ENCODE measurements around the gene RUNX1.

RUNX1 gene

GRCh38 chr21:34788879-34789278, 260.2 kb downstream of the RUNX1 start:
- no peak overlapping the region for H3K9ac ChIP-seq
- no peak overlapping the region for H3K27ac ChIP-seq
- H2AFZ ChIP-seq: no peak overlapping the region
- no peak overlapping the region for H3K4me3 ChIP-seq (ENCODE audit: low read depth, low read length)
- H3K9me3 ChIP-seq (ENCODE audit: control insufficient read depth, low read length): no peaks in the 10 kb centered on the region
- H3K79me2 ChIP-seq: no peaks in the 10 kb centered on the region
- no peaks in the 10 kb centered on the region for H3K27me3 ChIP-seq (ENCODE audit: control insufficient read depth, insufficient read depth, low read length)
- H3K36me3 ChIP-seq (ENCODE audit: control insufficient read depth, insufficient read depth, low read length): no peaks in the 10 kb centered on the region
- H3K4me1 ChIP-seq: no peaks in the 10 kb centered on the region
- H3K4me2 ChIP-seq (ENCODE audit: low read length): no peak overlapping the region
- TF ChIP-seq, protein P1, sequence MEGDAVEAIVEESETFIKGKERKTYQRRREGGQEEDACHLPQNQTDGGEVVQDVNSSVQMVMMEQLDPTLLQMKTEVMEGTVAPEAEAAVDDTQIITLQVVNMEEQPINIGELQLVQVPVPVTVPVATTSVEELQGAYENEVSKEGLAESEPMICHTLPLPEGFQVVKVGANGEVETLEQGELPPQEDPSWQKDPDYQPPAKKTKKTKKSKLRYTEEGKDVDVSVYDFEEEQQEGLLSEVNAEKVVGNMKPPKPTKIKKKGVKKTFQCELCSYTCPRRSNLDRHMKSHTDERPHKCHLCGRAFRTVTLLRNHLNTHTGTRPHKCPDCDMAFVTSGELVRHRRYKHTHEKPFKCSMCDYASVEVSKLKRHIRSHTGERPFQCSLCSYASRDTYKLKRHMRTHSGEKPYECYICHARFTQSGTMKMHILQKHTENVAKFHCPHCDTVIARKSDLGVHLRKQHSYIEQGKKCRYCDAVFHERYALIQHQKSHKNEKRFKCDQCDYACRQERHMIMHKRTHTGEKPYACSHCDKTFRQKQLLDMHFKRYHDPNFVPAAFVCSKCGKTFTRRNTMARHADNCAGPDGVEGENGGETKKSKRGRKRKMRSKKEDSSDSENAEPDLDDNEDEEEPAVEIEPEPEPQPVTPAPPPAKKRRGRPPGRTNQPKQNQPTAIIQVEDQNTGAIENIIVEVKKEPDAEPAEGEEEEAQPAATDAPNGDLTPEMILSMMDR (IDR thresholded peaks at IDR 0.05): no peak

DNA sequence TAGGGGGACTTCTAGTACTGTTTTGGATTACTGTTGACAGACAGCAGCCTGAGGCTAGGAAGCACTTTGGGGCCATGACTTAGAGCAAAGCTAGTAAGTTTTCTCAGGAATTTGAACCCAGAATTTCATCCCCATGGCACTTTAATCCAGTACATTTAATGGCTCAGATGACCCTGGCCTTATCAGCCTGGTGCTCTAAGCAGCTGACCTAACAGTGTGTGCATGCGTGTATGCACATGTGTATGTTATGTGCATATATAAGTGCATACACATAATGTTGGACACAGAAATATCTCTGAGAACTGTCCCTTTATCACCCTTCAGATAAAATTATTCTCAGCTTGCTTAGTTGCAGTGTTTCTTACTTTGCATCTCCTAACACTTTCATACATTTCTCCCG, 265.3 kb downstream of the RUNX1 start:
- no peak overlapping the region for H3K9ac ChIP-seq
- H3K9me3 ChIP-seq (ENCODE audit: control insufficient read depth, low read length): no peaks in the 10 kb centered on the region
- H3K27ac ChIP-seq: no peak overlapping the region
- H3K79me2 ChIP-seq: no peaks in the 10 kb centered on the region
- no peaks in the 10 kb centered on the region for H3K27me3 ChIP-seq (ENCODE audit: control insufficient read depth, insufficient read depth, low read length)
- H3K4me1 ChIP-seq: no peaks in the 10 kb centered on the region
- H3K36me3 ChIP-seq (ENCODE audit: control insufficient read depth, insufficient read depth, low read length): no peaks in the 10 kb centered on the region
- no peak overlapping the region for H3K4me3 ChIP-seq (ENCODE audit: low read depth, low read length)
- TF ChIP-seq, protein P1 (IDR thresholded peaks at IDR 0.05): no peak
- H2AFZ ChIP-seq: no peak overlapping the region
- H3K4me2 ChIP-seq (ENCODE audit: low read length): no peak overlapping the region

DNA sequence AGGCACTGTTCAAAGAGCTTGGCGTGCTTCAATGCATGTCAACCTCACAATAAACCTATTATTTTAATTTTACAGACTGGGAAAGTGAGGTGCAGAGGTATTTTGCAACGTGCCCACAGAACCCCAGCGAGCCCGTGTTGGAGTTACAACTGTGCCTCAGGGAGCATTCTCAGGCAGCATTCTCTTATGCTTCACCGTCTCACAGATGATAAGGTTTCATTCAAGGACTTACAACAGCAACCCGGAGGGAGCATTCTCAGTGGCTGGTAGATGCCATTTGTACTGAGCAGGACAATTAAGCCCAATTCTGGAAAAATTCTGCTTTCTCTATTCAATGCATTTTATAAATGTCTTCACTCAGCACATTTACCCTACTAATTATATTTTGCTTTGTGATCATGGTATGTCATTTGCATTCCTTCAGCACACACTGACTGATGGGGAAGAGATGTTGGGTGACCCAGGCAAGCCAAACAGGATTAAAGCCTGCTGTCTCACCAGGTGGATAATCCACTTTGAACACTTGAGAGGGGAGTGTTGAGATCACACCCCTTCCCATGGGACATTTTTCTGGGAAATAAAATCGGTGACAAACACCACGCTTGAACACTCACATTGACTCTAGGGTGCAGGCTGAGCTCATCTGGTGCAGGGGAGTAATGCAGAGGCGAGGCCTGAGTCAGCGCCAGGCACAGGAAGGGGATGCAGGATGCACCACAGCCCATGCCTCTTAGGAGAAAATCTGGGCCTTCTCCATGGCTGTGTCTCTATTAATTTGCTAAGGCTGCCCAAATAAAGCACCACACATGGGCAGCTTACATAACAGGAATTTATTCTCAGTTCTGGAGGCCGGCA, 266.4 kb downstream of the RUNX1 start:
- Histone ChIP-seq H3K27me3 (ENCODE audit: control insufficient read depth, insufficient read depth, low read length) (no peaks in the 10 kb centered on the region), H3K4me3 (ENCODE audit: low read depth, low read length) (no peak overlapping the region)

GRCh38 chr21:34781526-34781925, 267.6 kb downstream of the RUNX1 start:
- H3K79me2 ChIP-seq: no peaks in the 10 kb centered on the region
- H3K9ac ChIP-seq: no peak overlapping the region
- no peak overlapping the region for H2AFZ ChIP-seq
- no peaks in the 10 kb centered on the region for H3K36me3 ChIP-seq (ENCODE audit: control insufficient read depth, insufficient read depth, low read length)
- no peak overlapping the region for H3K27ac ChIP-seq
- TF ChIP-seq, protein P1 (IDR thresholded peaks at IDR 0.05): no peak
- H3K4me2 ChIP-seq (ENCODE audit: low read length): no peak overlapping the region
- no peaks in the 10 kb centered on the region for H3K27me3 ChIP-seq (ENCODE audit: control insufficient read depth, insufficient read depth, low read length)
- H3K4me1 ChIP-seq: no peaks in the 10 kb centered on the region
- H3K4me3 ChIP-seq (ENCODE audit: low read depth, low read length): no peak overlapping the region
- H3K9me3 ChIP-seq (ENCODE audit: control insufficient read depth, low read length): no peaks in the 10 kb centered on the region

More for the DNA sequence above, 266.4 kb downstream of the RUNX1 start:
- Histone ChIP-seq H3K4me2 (ENCODE audit: low read length) (no peak overlapping the region), H3K4me1 (no peaks in the 10 kb centered on the region), H3K9me3 (ENCODE audit: control insufficient read depth, low read length) (no peaks in the 10 kb centered on the region), H3K79me2 (no peaks in the 10 kb centered on the region), H3K9ac (no peak overlapping the region), H3K36me3 (ENCODE audit: control insufficient read depth, insufficient read depth, low read length) (no peaks in the 10 kb centered on the region), H3K27ac (no peak overlapping the region), H2AFZ (no peak overlapping the region)
- TF ChIP-seq, protein P1 (IDR thresholded peaks at IDR 0.05): no peak

DNA sequence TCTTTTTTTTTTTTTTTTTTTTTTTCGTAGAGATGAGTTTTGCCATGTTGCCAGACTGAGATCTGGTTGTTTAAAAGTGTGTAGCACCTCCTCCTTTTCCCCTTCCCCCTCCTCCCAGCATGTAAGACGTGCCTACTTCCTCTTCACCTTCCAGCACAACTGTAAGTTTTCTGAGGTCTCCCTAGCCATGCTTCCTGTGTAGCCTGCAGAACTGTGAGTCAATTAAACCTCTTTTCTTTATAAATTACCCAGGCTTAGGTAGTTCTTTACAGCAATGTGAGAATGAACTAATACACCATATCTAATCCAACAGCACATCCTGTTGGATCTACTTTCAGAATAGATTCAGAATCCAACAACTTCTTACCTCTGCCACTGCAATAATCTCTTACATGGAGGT, 269.2 kb downstream of the RUNX1 start:
- TF ChIP-seq, protein P1 (IDR thresholded peaks at IDR 0.05): no peak
- H3K27me3 ChIP-seq (ENCODE audit: control insufficient read depth, insufficient read depth, low read length): no peaks in the 10 kb centered on the region
- no peak overlapping the region for H3K4me3 ChIP-seq (ENCODE audit: low read depth, low read length)
- no peak overlapping the region for H3K27ac ChIP-seq
- no peaks in the 10 kb centered on the region for H3K9me3 ChIP-seq (ENCODE audit: control insufficient read depth, low read length)
- no peak overlapping the region for H3K4me2 ChIP-seq (ENCODE audit: low read length)
- no peaks in the 10 kb centered on the region for H3K79me2 ChIP-seq
- H3K4me1 ChIP-seq: no peaks in the 10 kb centered on the region
- H2AFZ ChIP-seq: no peak overlapping the region
- H3K36me3 ChIP-seq (ENCODE audit: control insufficient read depth, insufficient read depth, low read length): no peaks in the 10 kb centered on the region
- no peak overlapping the region for H3K9ac ChIP-seq
